ENCODE data around the gene AGAP1.

GRCh38 chr2:235553291-235553690, 59.4 kb downstream of the AGAP1 start:
- TF ChIP-seq POLR2A (IDR thresholded peaks at IDR 0.05; ENCODE audit: low read depth, low read length) (no peak), POLR2AphosphoS5 (IDR thresholded peaks at IDR 0.05; ENCODE audit: low read depth, low read length) (no peak)

All from GM12892 (cell line).